H1 (cell line): ENCODE measurements around the gene TLCD5. TPM values are rescaled to one million over a fixed set of nuclear protein-coding genes. Genes with fewer than 3 reads are reported as not detected.

Experiments used
- CTCF ChIA-PET: fragments of 300-600 bp; sonication (Branson Sonifier 250); formaldehyde crosslinking; loops from one replicate; lab custom pipeline; 2021; ENCODE audit not compliant: partially characterized antibody; lab: Charles Lee
- POLR2A ChIA-PET: fragments of 300-600 bp; sonication (Branson Sonifier 250); formaldehyde crosslinking; loops from one replicate; lab custom pipeline; 2021; ENCODE audit warnings: inconsistent platforms; ENCODE audit not compliant: partially characterized antibody; lab: Charles Lee
- DNase-seq, 2 experiments: peaks; one replicate each; pipeline versions ENCODE4 v3.0.0 to v3.0.0-alpha.2; 2010 to 2022; ENCODE audit warnings: low spot score in 2 of 2, low read depth in 1 of 2, mixed read lengths in 1 of 2
- FAIRE-seq: peaks from 2 replicates; lab custom pipeline; 2011; peaks lifted over from hg19 to GRCh38; lab: Jason Lieb, UNC
- H2AFZ ChIP-seq: 2 replicates; pipeline ENCODE4 v1.8.1; 2012; ENCODE audit warnings: low read length, inconsistent platforms
- H2AK5ac ChIP-seq: 2 replicates; pipeline ENCODE4 v1.6.1; 2013; ENCODE audit warnings: low read depth, low read length
- H2BK120ac ChIP-seq: replicated peaks from 2 replicates; pipeline ENCODE3; 2013; ENCODE audit warnings: low read depth, low read length, inconsistent platforms
- H2BK12ac ChIP-seq: 2 replicates; pipeline ENCODE4 v1.6.1; 2013; ENCODE audit warnings: low read depth, low read length
- H2BK15ac ChIP-seq: 2 replicates; pipeline ENCODE4 v1.6.1; 2013; ENCODE audit warnings: low read length
- H2BK20ac ChIP-seq: 2 replicates; pipeline ENCODE4 v1.6.1; 2013; ENCODE audit warnings: low read length
- H2BK5ac ChIP-seq: 2 replicates; pipeline ENCODE4 v1.6.1; 2013; ENCODE audit warnings: low read depth, low read length
- H3K14ac ChIP-seq: 2 replicates; pipeline ENCODE4 v1.6.1; 2013; ENCODE audit warnings: inconsistent platforms; ENCODE audit not compliant: insufficient read length
- H3K18ac ChIP-seq: 2 replicates; pipeline ENCODE4 v1.6.1; 2013; ENCODE audit warnings: low read length; ENCODE audit errors: extremely low read depth
- H3K23ac ChIP-seq: 2 replicates; pipeline ENCODE4 v1.6.1; 2013; ENCODE audit warnings: inconsistent platforms; ENCODE audit not compliant: insufficient read length
- H3K23me2 ChIP-seq: 2 replicates; pipeline ENCODE4 v1.6.1; 2013; ENCODE audit warnings: low read depth, low read length
- H3K27ac ChIP-seq: 2 replicates; pipeline ENCODE4 v1.6.1; 2011; ENCODE audit warnings: low read depth, low read length, inconsistent platforms
- H3K27me3 ChIP-seq, 4 experiments: replicated peaks in 1 of 4; 1 replicate in 1 of 4; 2 replicates in 3 of 4; pipeline versions ENCODE4 v1.6.1 to v1.8.1; 2011 to 2013; ENCODE audit warnings: low read length in 3 of 4, mild to moderate bottlenecking in 3 of 4, inconsistent platforms in 2 of 4, mixed read lengths in 2 of 4, moderate library complexity in 1 of 4; ENCODE audit not compliant: control insufficient read depth in 3 of 4, insufficient read depth in 3 of 4; ENCODE audit errors: extremely low read depth in 1 of 4
- H3K36me3 ChIP-seq, 4 experiments: 2 replicates each; pipeline versions ENCODE4 v1.6.1 to v1.8.1; 2011 to 2013; ENCODE audit warnings: mild to moderate bottlenecking in 4 of 4, low read length in 3 of 4, moderate library complexity in 2 of 4, control low read depth in 1 of 4, inconsistent platforms in 1 of 4; ENCODE audit not compliant: insufficient read depth in 4 of 4, control insufficient read depth in 2 of 4
- H3K4ac ChIP-seq: replicated peaks from 2 replicates; pipeline ENCODE3; 2013; ENCODE audit warnings: low read length, low read depth, mixed read lengths, inconsistent platforms; ENCODE audit not compliant: insufficient read length
- H3K4me1 ChIP-seq, 4 experiments: replicated peaks in 1 of 4; 1 replicate in 1 of 4; 2 replicates in 3 of 4; pipeline versions ENCODE4 v1.6.1 to v1.8.1; 2011 to 2013; ENCODE audit warnings: low read length in 3 of 4, inconsistent platforms in 2 of 4, mixed read lengths in 1 of 4; ENCODE audit not compliant: insufficient read depth in 4 of 4, control insufficient read depth in 3 of 4
- H3K4me2 ChIP-seq, 2 experiments: 2 replicates each; pipeline versions ENCODE4 v1.6.1 to v1.8.1; 2011 to 2013; ENCODE audit warnings: low read depth in 2 of 2, low read length in 2 of 2, control low read depth in 1 of 2, inconsistent platforms in 1 of 2, mild to moderate bottlenecking in 1 of 2; ENCODE audit not compliant: insufficient read depth in 1 of 2
- H3K4me3 ChIP-seq, 4 experiments: fragments of 200-600, 300-600 bp in 1 of 4; sonication (generic), shearing (Covaris generic), sonication (Bioruptor Twin) in 1 of 4; 2 replicates each; pipeline versions ENCODE4 v1.5.1 to v1.8.1; 2011 to 2016; ENCODE audit warnings: low read length in 4 of 4, low read depth in 3 of 4, control low read depth in 2 of 4, inconsistent platforms in 2 of 4, mild to moderate bottlenecking in 2 of 4, mixed read lengths in 1 of 4, moderate library complexity in 1 of 4; ENCODE audit not compliant: insufficient read depth in 2 of 4; ENCODE audit errors: extremely low read depth in 1 of 4
- H3K56ac ChIP-seq: replicated peaks from 2 replicates; pipeline ENCODE3; 2013; ENCODE audit warnings: low read depth, mild to moderate bottlenecking, mixed read lengths, low read length, inconsistent platforms; ENCODE audit not compliant: insufficient read length
- H3K79me1 ChIP-seq: 2 replicates; pipeline ENCODE4 v1.6.1; 2013; ENCODE audit warnings: low read depth, low read length, control low read depth
- H3K79me2 ChIP-seq, 2 experiments: 2 replicates each; pipeline versions ENCODE4 v1.6.1 to v1.8.1; 2012 to 2013; ENCODE audit warnings: low read length in 2 of 2, mild to moderate bottlenecking in 2 of 2, inconsistent platforms in 1 of 2; ENCODE audit not compliant: insufficient read depth in 2 of 2, control insufficient read depth in 1 of 2
- H3K9ac ChIP-seq, 4 experiments: replicated peaks in 1 of 4; 1 replicate in 1 of 4; 2 replicates in 3 of 4; pipeline versions ENCODE4 v1.6.1 to v1.8.1; 2011 to 2013; ENCODE audit warnings: low read depth in 3 of 4, low read length in 3 of 4, control low read depth in 2 of 4, mild to moderate bottlenecking in 2 of 4, moderate library complexity in 2 of 4, inconsistent platforms in 1 of 4; ENCODE audit errors: extremely low read depth in 1 of 4
- H3K9me3 ChIP-seq, 2 experiments: 2 replicates each; pipeline versions ENCODE4 v1.6.1 to v1.8.1; 2012 to 2013; ENCODE audit warnings: mild to moderate bottlenecking in 2 of 2, moderate library complexity in 2 of 2, control low read depth in 1 of 2, inconsistent platforms in 1 of 2, low read depth in 1 of 2, low read length in 1 of 2, mixed read lengths in 1 of 2; ENCODE audit not compliant: insufficient read depth in 2 of 2
- H4K20me1 ChIP-seq, 2 experiments: replicated peaks in 1 of 2; 2 replicates each; pipeline versions ENCODE3 to v1.8.1; 2011 to 2013; ENCODE audit warnings: inconsistent platforms in 2 of 2, low read length in 2 of 2, mild to moderate bottlenecking in 1 of 2; ENCODE audit not compliant: insufficient read depth in 2 of 2, control insufficient read depth in 1 of 2
- H4K5ac ChIP-seq: 2 replicates; pipeline ENCODE4 v1.6.1; 2013; ENCODE audit warnings: low read length, low read depth, mixed read lengths, inconsistent platforms; ENCODE audit not compliant: insufficient read length
- H4K8ac ChIP-seq: 2 replicates; pipeline ENCODE4 v1.8.0; 2013; ENCODE audit warnings: mild to moderate bottlenecking, moderate library complexity, low read length, inconsistent platforms; ENCODE audit not compliant: insufficient read depth; ENCODE audit errors: extremely low read depth
- H4K91ac ChIP-seq: replicated peaks from 2 replicates; pipeline ENCODE3; 2013; ENCODE audit warnings: low read length, mixed read lengths, inconsistent platforms; ENCODE audit not compliant: insufficient read length
- ATF2 ChIP-seq: IDR thresholded peaks from 2 replicates; pipeline ENCODE4 v1.6.1; 2012; ENCODE audit warnings: low read length, inconsistent platforms
- BCL11A ChIP-seq, 2 experiments: IDR thresholded peaks; one replicate each; pipeline ENCODE4 v1.6.1; 2011; ENCODE audit warnings: low read depth in 2 of 2, low read length in 2 of 2, mild to moderate bottlenecking in 2 of 2
- E2F6 ChIP-seq: IDR thresholded peaks from 2 replicates; pipeline ENCODE4 v1.6.1; 2012; ENCODE audit warnings: inconsistent platforms
- EZH2 ChIP-seq: fragments of 200-600 bp; sonication (generic); IDR thresholded peaks from 2 replicates; pipeline ENCODE4 v1.7.1; 2012; ENCODE audit warnings: low read depth, mild to moderate bottlenecking, moderate library complexity, low read length, inconsistent platforms; ENCODE audit not compliant: severe bottlenecking
- GTF2F1 ChIP-seq: IDR thresholded peaks from 2 replicates; pipeline ENCODE4 v1.6.1; 2012; ENCODE audit warnings: low read depth, low read length, improper control_type of control experiment, borderline replicate concordance
- HDAC6 ChIP-seq: IDR thresholded peaks from one replicate; pipeline ENCODE4 v1.7.1; 2012; ENCODE audit warnings: low read depth, mild to moderate bottlenecking, inconsistent platforms, low read length, moderate library complexity
- JUND ChIP-seq: IDR thresholded peaks from 2 replicates; pipeline ENCODE4 v1.6.1; 2011; ENCODE audit warnings: mild to moderate bottlenecking, improper control_type of control experiment, low read length
- POU5F1 ChIP-seq: IDR thresholded peaks from 2 replicates; pipeline ENCODE4 v1.6.1; 2011; ENCODE audit warnings: low read depth, mild to moderate bottlenecking, low read length, moderate library complexity
- RFX5 ChIP-seq: IDR thresholded peaks from 2 replicates; pipeline ENCODE4 v1.6.1; 2011; ENCODE audit warnings: low read depth, low read length, improper control_type of control experiment, borderline replicate concordance
- SIN3A ChIP-seq, 2 experiments: IDR thresholded peaks in 1 of 2; conservative IDR thresholded peaks in 1 of 2; 2 replicates each; pipeline ENCODE4 v1.6.1; 2011 to 2012; ENCODE audit warnings: low read length in 2 of 2, improper control_type of control experiment in 1 of 2, low read depth in 1 of 2, mild to moderate bottlenecking in 1 of 2
- SP4 ChIP-seq: IDR thresholded peaks from 2 replicates; pipeline ENCODE4 v1.6.1; 2012; ENCODE audit warnings: low read length, inconsistent platforms
- WGBS, 2 experiments: shearing (Covaris generic) in 1 of 2; methylation state at CpG; one replicate each; pipeline versions ENCODE4 v1.1.6 to v1.1.7; 2013 to 2015; ENCODE audit warnings: low lambda C conversion rate in 2 of 2, mixed read lengths in 2 of 2, inconsistent platforms in 1 of 2, low coverage in 1 of 2, missing lambda C conversion rate in 1 of 2; ENCODE audit not compliant: insufficient replicate concordance in 2 of 2, insufficient coverage in 1 of 2, insufficient read length in 1 of 2; ENCODE audit errors: extremely low coverage in 1 of 2, missing lambda C conversion rate in 1 of 2; 5-methylcytosine and 5-hydroxymethylcytosine counted together
- polyA plus RNA-seq, 7 experiments: library from polyadenylated mRNA; depleted of rRNA in 3 of 7; stranded (reverse) in 5 of 7; unstranded in 2 of 7; fragments of >200 nt in 5 of 7; fragments of 200-250 nt in 2 of 7; gene quantifications; 1 replicate in 5 of 7; 2 replicates in 1 of 7; 4 replicates in 1 of 7; pipeline versions ENCODE4 v1.2.1 to v1.2.3, GENCODE V29; 2011 to 2013; ENCODE audit warnings: missing spikeins in 2 of 7, mixed read lengths in 2 of 7
- total RNA-seq: library from RNA; stranded (reverse); fragmentation: NEBNext Ultra II Directional; extraction: Animal tissue kit (Norgen Biotek cat#: 25700); gene quantifications from 2 replicates; pipeline ENCODE4 v1.2.1, GENCODE V29; 2021

TLCD5 gene
- total and polyA plus RNA-seq, 2 of the 8 experiments (the other 6 are each of a cell fraction or from before 2014, with no cell fraction given): 9.5 to 10.1 TPM

GRCh38 chr11:120288021-120288420 is 37.1 kb upstream of the TLCD5 start:
- ChIA-PET CTCF (interaction anchor here (0.7 to 31.5 kb wide), 5 partner anchors 8 to 46 kb away, joined by 3 to 1412 read pairs (median 4); partner anchors contain the start of gene POU2F3), POLR2A (no interaction called here)
- Histone ChIP-seq H3K14ac (no peak overlapping the region), H3K9ac (no peak overlapping the region), H3K36me3 (no peaks in the 10 kb centered on the region), H3K4me2 (no peak overlapping the region), H2BK15ac (no peak overlapping the region), H4K91ac (no peak overlapping the region), H2BK20ac (no peak overlapping the region), H3K79me2 (no peaks in the 10 kb centered on the region), H2AK5ac (no peak overlapping the region), H3K9me3 (no peaks in the 10 kb centered on the region), H2BK5ac (no peak overlapping the region), H3K79me1 (no peaks in the 10 kb centered on the region), H4K20me1 (no peaks in the 10 kb centered on the region), H4K8ac (no peak overlapping the region), H2AFZ (no peak overlapping the region), H2BK120ac (no peak overlapping the region), H3K27me3 (peaks cover 0 to 2% (median 0%) of the 10 kb centered on the region in 4 experiments; a peak in 2 of 7 replicates), H2BK12ac (no peak overlapping the region), H3K18ac (no peak overlapping the region), H3K4me3 (no peak overlapping the region), H3K27ac (no peak overlapping the region), H3K56ac (no peak overlapping the region), H4K5ac (no peak overlapping the region), H3K4me1 (peaks cover 0 to 4% (median 2%) of the 10 kb centered on the region in 4 experiments; a peak in 3 of 7 replicates), H3K4ac (no peak overlapping the region), H3K23ac (no peak overlapping the region), H3K23me2 (no peaks in the 10 kb centered on the region)
- WGBS, 2 experiments: 90% methylated on average over 2 of the region's 2 CpGs; no CpG with 5 or more reads in 1 of the 2 experiments
- TF ChIP-seq HDAC6 (no peak), ATF2 (no peak), SIN3A (conservative IDR thresholded peaks at IDR 0.05 in 1 of 2, IDR thresholded peaks at IDR 0.05 in 1 of 2; ENCODE audit: low read depth in 1 of 2, low read length in 2 of 2) (no peak), JUND (no peak), POU5F1 (no peak), EZH2 (no peak), BCL11A (IDR thresholded peaks at IDR 0.05; ENCODE audit: low read depth in 2 of 2, low read length in 2 of 2) (no peak), E2F6 (no peak), SP4 (no peak), GTF2F1 (no peak), RFX5 (no peak)
- DNase-seq: no peak
- FAIRE-seq: no peak
